NCI-H187 treated with DMSO at 0.1 percent for 48 hours (cell line): Measurements from ENCODE around the gene SPRTN.
"Not testable (repeated sequence)": the region's sequence is repeated elsewhere in the genome, so short reads cannot be mapped to it uniquely, and the experiment has no call there.

Experiments used
- DNase-seq: peaks from one replicate; lab custom pipeline; 2025; lab: John Stamatoyannopoulos, UW

The SPRTN gene

GRCh38 chr1:231335663-231336602, 2.2 kb upstream of the SPRTN start:
- no peak for DNase-seq

- DNase-seq: no peak
Measured at GRCh38 chr1:231337043-231337471, 1.0 kb upstream of the SPRTN start.

- peak; percentile 47 for DNase-seq
Measured at GRCh38 chr1:231337472-231338269, 422 bp upstream of the SPRTN start, which contains the start of gene EXOC8. EXOC8 (minus strand) TSS chr1:231337852; CDS start chr1:231337745, 107 bp downstream.

GRCh38 chr1:231340328-231341013, 2.4 kb downstream of the SPRTN start:
- DNase-seq: no peak

DNA sequence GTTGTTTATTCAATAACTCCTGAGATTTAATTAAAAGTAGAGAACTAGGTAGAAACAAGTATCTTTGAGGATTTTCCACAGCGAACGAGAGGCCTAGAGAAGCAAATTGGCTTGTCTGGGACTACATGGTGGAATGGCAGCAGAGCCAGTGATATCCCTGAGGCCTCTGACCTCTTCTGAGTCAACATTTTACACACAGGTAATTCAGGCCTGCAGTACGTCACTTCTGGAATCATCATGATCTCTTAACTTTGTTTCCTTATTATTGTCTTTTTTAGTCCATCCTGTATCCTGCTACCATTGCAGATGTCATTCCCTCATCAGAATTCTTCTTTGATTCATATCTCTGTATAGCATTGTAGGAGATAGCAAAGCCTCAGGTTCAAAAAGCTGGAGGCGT, 9.9 kb downstream of the SPRTN start:
- no peak for DNase-seq

- DNase-seq: no peak
Measured at GRCh38 chr1:231348442-231348841, 10.3 kb downstream of the SPRTN start.

- not testable (repeated sequence) for DNase-seq
Measured at GRCh38 chr1:231348856-231349255, 10.8 kb downstream of the SPRTN start.

DNA sequence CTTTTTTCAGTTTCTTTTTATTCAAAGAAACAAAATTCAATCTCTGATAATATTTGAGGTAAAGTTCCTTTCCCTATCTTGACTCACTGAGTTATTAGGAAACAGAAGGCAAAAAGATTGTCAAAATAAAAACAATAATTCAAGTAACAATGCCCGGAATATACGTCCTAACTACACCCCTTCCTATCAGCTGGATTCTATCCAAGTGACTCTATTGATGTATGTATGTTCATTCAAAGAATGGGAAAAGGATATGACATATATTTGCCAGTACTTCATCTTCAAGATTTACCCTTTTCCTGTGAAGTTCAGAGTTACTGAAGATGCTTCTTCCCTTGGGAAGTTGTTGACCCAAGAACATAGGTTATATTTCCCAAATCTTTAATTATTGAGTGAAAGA, 13.7 kb downstream of the SPRTN start:
- DNase-seq: no peak

DNA sequence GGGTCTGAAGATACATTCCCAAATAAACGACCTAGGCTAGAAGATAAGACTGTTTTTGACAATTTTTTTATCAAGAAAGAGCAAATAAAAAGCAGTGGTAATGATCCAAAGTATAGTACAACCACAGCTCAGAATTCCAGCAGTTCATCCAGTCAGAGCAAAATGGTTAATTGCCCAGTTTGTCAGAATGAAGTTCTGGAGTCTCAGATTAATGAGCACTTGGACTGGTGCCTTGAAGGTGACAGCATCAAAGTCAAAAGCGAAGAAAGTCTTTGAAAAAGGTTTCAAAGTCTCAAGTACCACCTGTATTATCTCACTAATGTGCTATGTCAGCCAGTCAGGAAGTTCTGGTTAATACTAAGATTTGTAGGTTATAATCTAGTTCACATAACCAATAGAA, 15.0 kb downstream of the SPRTN start:
- DNase-seq: no peak

- no peak for DNase-seq
Measured at GRCh38 chr1:231354330-231355020, 16.4 kb downstream of the SPRTN start.

DNA sequence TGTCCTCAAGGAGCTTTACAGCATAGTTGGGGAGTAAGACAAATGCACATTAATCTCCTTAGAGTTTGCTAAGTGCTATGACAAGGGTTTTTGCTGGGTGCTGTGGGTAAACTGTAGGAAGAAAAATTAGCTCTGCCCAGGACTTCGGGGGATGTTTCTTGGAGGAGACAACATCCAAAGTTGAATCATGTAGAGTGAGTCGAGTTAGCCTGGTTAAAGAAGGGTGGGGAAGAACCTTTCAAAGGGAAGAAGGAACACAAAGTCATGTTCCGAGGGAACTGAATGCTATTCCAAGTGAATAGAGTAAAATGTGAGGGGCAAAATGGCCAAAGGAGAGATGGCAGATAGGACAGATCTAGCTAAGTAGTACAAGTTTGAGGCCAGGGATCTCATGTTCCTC, 17.1 kb downstream of the SPRTN start:
- DNase-seq: no peak

GRCh38 chr1:231357187-231357772, 19.2 kb downstream of the SPRTN start:
- no peak for DNase-seq

GRCh38 chr1:231357831-231358354, 19.8 kb downstream of the SPRTN start:
- peak; percentile 2 for DNase-seq

DNA sequence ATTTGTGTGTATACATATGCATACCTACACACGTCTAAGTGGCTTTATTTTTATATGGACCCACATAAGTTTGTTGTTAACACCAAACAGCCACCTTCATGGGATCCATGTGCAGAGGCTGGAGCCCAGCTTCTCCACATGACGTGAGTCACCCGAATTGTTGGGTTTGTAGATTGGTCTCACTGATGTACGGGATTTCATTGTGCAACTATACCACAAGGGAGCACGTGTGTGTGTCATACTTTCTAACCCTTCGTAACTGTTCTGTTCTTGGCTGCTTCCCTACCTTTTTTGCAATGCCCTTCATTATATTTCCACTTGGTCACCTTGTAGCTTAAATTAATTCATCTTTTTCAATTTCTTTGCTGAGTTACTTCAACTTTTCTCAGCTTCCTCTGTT, 21.0 kb downstream of the SPRTN start:
- DNase-seq: no peak

DNA sequence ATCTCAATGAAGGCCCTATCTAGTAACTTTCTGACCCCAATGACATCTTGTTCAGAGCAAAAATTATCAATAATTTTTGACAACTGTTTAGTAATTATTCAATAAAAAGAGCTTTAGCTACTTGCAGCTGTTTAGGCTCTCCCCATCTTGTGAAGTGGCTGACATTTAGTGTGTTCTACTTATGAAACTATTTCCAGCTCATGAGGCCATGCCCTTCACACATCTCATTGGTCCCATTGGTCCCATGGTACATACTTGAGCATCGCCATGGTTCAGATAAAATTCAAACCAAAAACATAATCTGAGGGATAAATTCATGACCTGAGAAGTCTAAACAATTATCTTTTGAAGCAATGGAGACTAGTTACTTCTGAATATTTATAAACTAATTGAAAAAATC, 24.2 kb downstream of the SPRTN start:
- no peak for DNase-seq

- DNase-seq: no peak
Measured at GRCh38 chr1:231363624-231364023, 25.5 kb downstream of the SPRTN start.

- no peak for DNase-seq
Measured at GRCh38 chr1:231364192-231364591, 26.1 kb downstream of the SPRTN start.

- no peak for DNase-seq
Measured at GRCh38 chr1:231369282-231369681, 31.2 kb downstream of the SPRTN start.

DNA sequence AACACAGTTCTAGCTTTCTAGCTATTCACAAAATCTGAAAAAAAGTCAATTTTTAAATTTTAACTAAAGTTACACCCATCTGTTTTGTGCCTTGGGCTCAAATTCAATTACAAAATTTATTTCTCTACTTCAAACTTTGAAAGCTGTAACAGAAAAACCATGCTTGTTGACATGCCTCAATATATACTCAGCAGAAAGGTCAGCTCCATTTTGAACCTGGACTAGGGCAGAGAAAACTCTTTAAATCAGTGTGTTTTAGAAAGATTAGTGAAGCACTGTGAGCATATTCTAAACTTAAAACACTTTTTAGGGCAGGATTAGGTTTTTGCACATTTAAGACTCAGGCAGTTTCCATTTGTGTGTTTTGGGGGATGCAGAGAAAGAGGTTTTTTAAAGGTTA, 34.4 kb downstream of the SPRTN start:
- DNase-seq: no peak

DNA sequence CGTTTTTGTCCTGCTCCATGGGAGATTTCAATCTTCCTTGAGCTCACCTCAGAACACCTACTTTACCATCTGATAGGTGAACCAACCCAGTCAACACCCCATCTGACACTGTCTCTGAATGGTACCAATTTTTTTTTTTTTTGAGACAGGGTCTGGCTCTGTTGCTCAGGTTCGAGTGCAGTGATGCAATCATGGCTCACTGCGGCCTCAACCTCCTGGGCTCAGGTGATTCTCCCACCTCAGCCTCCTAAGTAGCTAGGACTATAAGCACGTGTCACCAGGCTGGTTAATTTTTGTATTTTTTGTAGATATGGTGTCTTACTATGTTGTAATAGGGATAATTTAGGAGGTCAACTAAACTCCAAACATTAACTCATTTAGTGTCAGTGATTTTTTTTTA, 36.3 kb downstream of the SPRTN start:
- no peak for DNase-seq

DNA sequence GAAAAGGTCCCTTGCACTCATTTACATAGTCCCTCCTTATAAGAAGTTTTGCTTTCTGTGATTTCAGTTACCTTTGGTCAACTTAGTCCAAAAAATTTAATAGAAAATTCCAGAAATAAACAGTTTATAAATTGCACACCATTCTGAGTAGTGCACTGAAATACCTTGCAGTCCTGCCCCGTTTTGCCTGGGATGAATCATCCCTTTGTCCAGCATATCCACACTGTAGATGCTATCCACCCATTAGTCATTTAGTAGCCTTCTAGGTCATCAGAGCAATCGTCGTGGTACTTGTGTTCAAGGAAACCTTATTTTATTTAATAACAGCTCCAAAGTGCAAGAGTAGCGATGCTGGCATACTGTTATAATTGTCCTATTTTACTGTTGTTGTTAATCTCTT, 38.0 kb downstream of the SPRTN start:
- DNase-seq: no peak
